GM12892 (cell line): Measurements from ENCODE around the gene S100A7.

Experiments used
- POLR2A ChIP-seq: IDR thresholded peaks from 2 replicates; pipeline ENCODE4 v1.6.1; 2011; ENCODE audit warnings: low read depth, low read length, control low read depth
- POLR2AphosphoS5 ChIP-seq: IDR thresholded peaks from 2 replicates; pipeline ENCODE4 v1.6.1; 2011; ENCODE audit warnings: low read depth, low read length, control low read depth
- TAF1 ChIP-seq: IDR thresholded peaks from 2 replicates; pipeline ENCODE4 v1.6.1; 2011; ENCODE audit warnings: low read depth, mild to moderate bottlenecking, control low read depth, low read length, borderline replicate concordance

DNA sequence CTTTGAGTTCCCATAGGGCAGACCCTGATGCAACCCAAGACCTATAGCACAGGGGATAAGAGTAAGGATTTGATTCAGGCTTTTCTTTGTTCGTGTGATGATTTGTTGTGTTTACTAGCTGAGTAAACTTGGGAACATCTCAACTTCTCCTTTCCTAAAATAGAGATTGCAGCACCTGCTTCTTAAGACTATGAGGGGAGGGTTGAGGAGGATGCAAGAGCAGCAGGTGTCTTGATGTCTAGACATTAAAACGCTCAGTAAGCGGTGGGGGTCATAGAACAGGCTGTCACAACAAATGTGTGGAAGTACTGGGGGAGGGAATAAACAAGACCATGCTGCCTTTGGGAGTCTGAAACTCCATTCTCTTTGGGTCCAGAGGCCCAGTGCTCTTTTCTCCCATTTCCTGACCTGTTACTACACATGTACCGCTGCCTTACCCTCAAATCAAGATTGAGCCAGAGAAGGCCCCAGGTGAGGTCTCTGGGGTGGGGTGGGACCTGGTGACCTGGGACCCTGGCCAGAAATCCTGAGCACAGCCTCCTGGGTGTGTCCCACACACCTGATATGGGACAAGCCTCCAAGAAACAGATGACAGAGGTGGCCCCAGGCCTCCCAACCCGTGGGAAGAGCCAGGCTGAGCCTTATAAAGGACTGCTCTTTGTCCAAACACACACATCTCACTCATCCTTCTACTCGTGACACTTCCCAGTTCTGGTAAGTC is 44.4 kb downstream of the S100A7 start, which contains the start of gene S100A7A:
- TF ChIP-seq POLR2A: no peak
- no peak for TF ChIP-seq POLR2AphosphoS5
- no peak for TF ChIP-seq TAF1
